K562 (cell line): ENCODE results near the gene DTX1. TPM values are rescaled to one million over a fixed set of nuclear protein-coding genes. Genes with fewer than 3 reads are reported as not detected.

Source experiments
- ATAC-seq: fragments of 200-7000 bp; cut with Tn5 transposase; 3 replicates; pipeline ENCODE4 v1.9.1; 2020; ENCODE audit warnings: moderate library complexity
- BruUV-seq: library from RNA; stranded (reverse); fragments of 400-500 nt; replicated peaks from 2 replicates; lab custom pipeline; 2021; lab: Mats Ljungman, UMichigan
- CTCF ChIA-PET: fragments of 300-600 bp; formaldehyde crosslinking; extraction: SDS; loops from one replicate; lab custom pipeline; 2021; ENCODE audit warnings: low intra/inter-chr PET ratio; lab: Yijun Ruan, JAX
- POLR2A ChIA-PET: fragments of 300-600, 350-650 bp; sonication (Branson Sonifier 250); formaldehyde crosslinking; extraction: SDS; loops from one replicate; lab custom pipeline; 2021; ENCODE audit warnings: antibody characterized with exemption, inconsistent platforms; lab: Yijun Ruan, JAX
- DNase-seq, 4 experiments: peaks; one replicate each; pipeline versions ENCODE4 v3.0.0 to v3.0.0-alpha.2; 2011 to 2018; ENCODE audit warnings: low spot score in 3 of 4, mixed read lengths in 3 of 4; ENCODE audit errors: extremely low read depth in 1 of 4
- FAIRE-seq: peaks from 2 replicates; lab custom pipeline; 2011; peaks lifted over from hg19 to GRCh38; lab: Jason Lieb, UNC
- H2AFZ ChIP-seq: 2 replicates; pipeline ENCODE4 v1.6.0; 2011; ENCODE audit warnings: low read depth, low read length, control low read depth, inconsistent platforms
- H3K27ac ChIP-seq: fragments of 200-600 bp; 3 replicates; pipeline ENCODE4 v1.8.0; 2011; ENCODE audit warnings: low read depth, mild to moderate bottlenecking, control low read depth, inconsistent platforms, low read length, moderate library complexity, mixed read lengths; ENCODE audit errors: extremely low read depth
- H3K27me3 ChIP-seq, 2 experiments: fragments of 300-600 bp in 1 of 2; 2 replicates in 1 of 2; 3 replicates in 1 of 2; pipeline versions ENCODE4 v1.6.0 to v1.8.0; 2011; ENCODE audit warnings: inconsistent platforms in 2 of 2, low read length in 2 of 2, mild to moderate bottlenecking in 1 of 2, mixed read lengths in 1 of 2, moderate library complexity in 1 of 2; ENCODE audit not compliant: control insufficient read depth in 2 of 2, insufficient read depth in 2 of 2
- H3K36me3 ChIP-seq: fragments of 300-600 bp; 3 replicates; pipeline ENCODE4 v1.8.0; 2011; ENCODE audit warnings: mild to moderate bottlenecking, low read length, inconsistent platforms; ENCODE audit not compliant: control insufficient read depth, insufficient read depth
- H3K4me1 ChIP-seq, 2 experiments: fragments of 200-600 bp in 1 of 2; replicated peaks in 1 of 2; 2 replicates in 1 of 2; 3 replicates in 1 of 2; pipeline versions ENCODE4 v1.5.1 to v1.8.0; 2011; ENCODE audit warnings: inconsistent platforms in 2 of 2, low read length in 2 of 2, mild to moderate bottlenecking in 1 of 2, mixed read lengths in 1 of 2, moderate library complexity in 1 of 2; ENCODE audit not compliant: control insufficient read depth in 2 of 2, insufficient read depth in 2 of 2
- H3K4me2 ChIP-seq: 2 replicates; pipeline ENCODE4 v1.6.1; 2011; ENCODE audit warnings: low read length, control low read depth, inconsistent platforms, mixed read lengths; ENCODE audit not compliant: insufficient read depth
- H3K4me3 ChIP-seq: fragments of 200-600 bp; sonication (generic), shearing (Covaris generic); 2 replicates; pipeline ENCODE4 v1.5.1; 2016; ENCODE audit warnings: control low read depth, inconsistent platforms
- H3K79me2 ChIP-seq: fragments of 200-600 bp; 3 replicates; pipeline ENCODE4 v1.8.0; 2011; ENCODE audit warnings: low read length, inconsistent platforms; ENCODE audit not compliant: control insufficient read depth, insufficient read depth
- H3K9ac ChIP-seq, 2 experiments: 2 replicates each; pipeline versions ENCODE4 v1.6.0 to v1.6.1; 2011; ENCODE audit warnings: low read depth in 2 of 2, low read length in 2 of 2, control low read depth in 1 of 2, inconsistent platforms in 1 of 2, mild to moderate bottlenecking in 1 of 2, mixed read lengths in 1 of 2; ENCODE audit not compliant: insufficient read depth in 1 of 2
- H3K9me1 ChIP-seq: one replicate; pipeline ENCODE4 v1.6.0; 2011; ENCODE audit warnings: inconsistent platforms, mild to moderate bottlenecking, low read length, moderate library complexity; ENCODE audit not compliant: control insufficient read depth, insufficient read depth
- H3K9me3 ChIP-seq: replicated peaks from 2 replicates; pipeline ENCODE4 v1.5.1; 2011; ENCODE audit warnings: low read depth, low read length, inconsistent platforms; ENCODE audit not compliant: control insufficient read depth, insufficient read depth
- H4K20me1 ChIP-seq: replicated peaks from 2 replicates; pipeline ENCODE4 v1.6.1; 2011; ENCODE audit warnings: low read length, inconsistent platforms, mixed read lengths; ENCODE audit not compliant: control insufficient read depth, insufficient read depth
- RBM25 ChIP-seq: fragments of 200-400 bp; formaldehyde crosslinking; IDR thresholded peaks from 2 replicates; pipeline ENCODE4 v1.6.1; 2018; ENCODE audit warnings: low read length, low read depth, moderate library complexity; ENCODE audit not compliant: severe bottlenecking
- RNF2 ChIP-seq: sonication (generic); IDR thresholded peaks from 2 replicates; pipeline ENCODE4 v1.6.1; 2016
- SMAD2 ChIP-seq: fragments of 150-350 bp; IDR thresholded peaks from 2 replicates; pipeline ENCODE4 v1.6.1; 2014; ENCODE audit warnings: low read depth, mild to moderate bottlenecking, low read length
- ZNF707 ChIP-seq: fragments of 250-450 bp; sonication (Bioruptor Pico); conservative IDR thresholded peaks from 2 replicates; pipeline ENCODE4 v1.8.0; 2022; ENCODE audit warnings: inconsistent platforms, mild to moderate bottlenecking, moderate library complexity
- WGBS: fragments of 100-300 bp; shearing (Covaris generic); methylation state at CpG from one replicate; pipeline ENCODE4 v1.1.6; 2016; ENCODE audit warnings: low coverage, mixed read lengths; ENCODE audit not compliant: insufficient coverage; ENCODE audit errors: missing lambda C conversion rate; 5-methylcytosine and 5-hydroxymethylcytosine counted together
- in situ Hi-C: fragments of 300-500 bp; cut with MboI; formaldehyde crosslinking; loops from 4 replicates; pipeline ENCODE4 v1.15.0; 2018; ENCODE audit warnings: inconsistent platforms, mixed read lengths
- intact Hi-C: fragments of 100-400 bp; cut with micrococcal nuclease; formaldehyde crosslinking; loops from 2 replicates; pipeline ENCODE4 v1.14.2; 2022
- polyA plus RNA-seq, 8 experiments: library from polyadenylated mRNA; depleted of rRNA in 4 of 8; stranded (reverse) in 5 of 8; unstranded in 3 of 8; fragments of >200 nt; fragmentation: Nextera tagmentation in 2 of 8; fragmentation: Illumina TruSeq in 1 of 8; extraction: Ambion mirVana in 2 of 8; extraction: Trizol in 1 of 8; gene quantifications; 2 replicates each; pipeline versions ENCODE4 v1.2.1 to v1.2.3, GENCODE V29; 2011 to 2014; ENCODE audit warnings: inconsistent platforms in 1 of 8, missing spikeins in 1 of 8
- total RNA-seq, 7 experiments: library from RNA; depleted of rRNA in 6 of 7; stranded (reverse); fragments of >200 nt in 6 of 7; fragmentation: Illumina TruSeq in 2 of 7; extraction: Trizol in 2 of 7; gene quantifications; 2 replicates each; pipeline versions ENCODE4 v1.2.1 to v1.2.3, GENCODE V29; 2011 to 2021; ENCODE audit warnings: low replicate concordance in 1 of 7

Gene DTX1
- total and polyA plus RNA-seq, 9 of the 15 experiments (the other 6 are each of a cell fraction or from before 2014, with no cell fraction given) = not detected

GRCh38 chr12:113081873-113082272 lies 25.3 kb downstream of the DTX1 start:
- intact Hi-C loops (no loop called here), in situ Hi-C loops (no loop called here)
- TF ChIP-seq RBM25 (peak; percentile 30), RNF2 (no peak)
- Histone ChIP-seq H3K9ac (no peak overlapping the region), H3K27me3 (peaks cover 7 to 30% of the 10 kb centered on the region in 2 experiments; a peak in 3 of 5 replicates), H3K9me3 (no peaks in the 10 kb centered on the region), H3K4me3 (no peak overlapping the region), H3K4me1 (peaks cover 0 to 10% of the 10 kb centered on the region in 2 experiments; a peak in 2 of 5 replicates), H3K79me2 (no peaks in the 10 kb centered on the region), H3K4me2 (no peak overlapping the region), H4K20me1 (no peaks in the 10 kb centered on the region; the same call in 1 of the 2 replicates), H2AFZ (no peak overlapping the region), H3K27ac (no peak overlapping the region), H3K9me1 (no peaks in the 10 kb centered on the region), H3K36me3 (no peaks in the 10 kb centered on the region)
- ChIA-PET CTCF (no interaction called here), POLR2A (no interaction called here)
- FAIRE-seq = no peak
- no TSS peak for BruUV-seq
- no peak for DNase-seq
- 0% methylated on average over 4 of the region's 4 CpGs for WGBS
- ATAC-seq = no peak

- no peak for DNase-seq
- no peaks in the 10 kb centered on the region; the same call in 1 of the 2 replicates for H4K20me1 ChIP-seq
- in situ Hi-C loops = no loop called here
- H3K9me3 ChIP-seq = no peaks in the 10 kb centered on the region
- ChIA-PET CTCF (no interaction called here), POLR2A (no interaction called here)
- no peak for FAIRE-seq
- no peak for ATAC-seq
- no peak overlapping the region for H2AFZ ChIP-seq
- H3K79me2 ChIP-seq = no peaks in the 10 kb centered on the region
- no peaks in the 10 kb centered on the region for H3K9me1 ChIP-seq
- no peak overlapping the region for H3K9ac ChIP-seq
- TF ChIP-seq SMAD2 (no peak), ZNF707 (CRISPR knock-in tag) (no peak)
- H3K27me3 ChIP-seq = peaks cover 7 to 23% of the 10 kb centered on the region in 2 experiments; a peak in 3 of 5 replicates
- H3K36me3 ChIP-seq = no peaks in the 10 kb centered on the region
- BruUV-seq = no TSS peak
- intact Hi-C loops = no loop called here
- H3K4me1 ChIP-seq = peaks cover 0 to 6% of the 10 kb centered on the region in 2 experiments; a peak in 1 of 5 replicates
- H3K4me2 ChIP-seq = no peak overlapping the region
- 0% methylated on average over 9 of the region's 9 CpGs for WGBS
- no peak overlapping the region for H3K4me3 ChIP-seq
- H3K27ac ChIP-seq = no peak overlapping the region
Measured at GRCh38 chr12:113082486-113083148, 26.1 kb downstream of the DTX1 start.
